Upper lobe of left lung (tissue), 4 donors: ENCODE data around the gene LILRB3.

Experiments
- CTCF ChIP-seq, 6 experiments: fragments of 450-650 bp in 4 of 6; fragments of 200-600 bp in 2 of 6; sonication (generic) in 2 of 6; IDR thresholded peaks; one replicate each; pipeline ENCODE4 v1.5.1; 2016 to 2019; ENCODE audit warnings: antibody characterized with exemption in 6 of 6
- EP300 ChIP-seq, 4 donors: sonication (generic); formaldehyde crosslinking; IDR thresholded peaks; one replicate each; pipeline ENCODE4 v1.5.1; 2017; ENCODE audit warnings: antibody characterized with exemption in 4 of 4, control low read depth in 2 of 4
- POLR2A ChIP-seq, 4 donors: fragments of 450-650 bp; IDR thresholded peaks; one replicate each; pipeline ENCODE4 v1.5.1; 2016 to 2017; ENCODE audit warnings: antibody characterized with exemption in 4 of 4, mild to moderate bottlenecking in 2 of 4
- POLR2AphosphoS5 ChIP-seq, 2 donors: sonication (generic); formaldehyde crosslinking; IDR thresholded peaks; one replicate each; pipeline ENCODE4 v1.5.1; 2017; ENCODE audit warnings: antibody characterized with exemption in 2 of 2

GRCh38 chr19:54193011-54193410 lies 29.8 kb downstream of the LILRB3 start:
- no peak for TF ChIP-seq POLR2A (IDR thresholded peaks at IDR 0.05)
- TF ChIP-seq CTCF (IDR thresholded peaks at IDR 0.05), result no peak
- TF ChIP-seq POLR2AphosphoS5 (IDR thresholded peaks at IDR 0.05), result no peak
- TF ChIP-seq EP300 (IDR thresholded peaks at IDR 0.05), result no peak
